COLO829 (cell line): ENCODE measurements around the gene PLEKHG3.

Source experiments
- DNase-seq: peaks from one replicate; pipeline ENCODE4 v3.0.0; 2012; ENCODE audit warnings: low spot score

PLEKHG3 gene

GRCh38 chr14:64728106-64728505 is 23.9 kb downstream of the PLEKHG3 start:
- DNase-seq = no peak

DNA sequence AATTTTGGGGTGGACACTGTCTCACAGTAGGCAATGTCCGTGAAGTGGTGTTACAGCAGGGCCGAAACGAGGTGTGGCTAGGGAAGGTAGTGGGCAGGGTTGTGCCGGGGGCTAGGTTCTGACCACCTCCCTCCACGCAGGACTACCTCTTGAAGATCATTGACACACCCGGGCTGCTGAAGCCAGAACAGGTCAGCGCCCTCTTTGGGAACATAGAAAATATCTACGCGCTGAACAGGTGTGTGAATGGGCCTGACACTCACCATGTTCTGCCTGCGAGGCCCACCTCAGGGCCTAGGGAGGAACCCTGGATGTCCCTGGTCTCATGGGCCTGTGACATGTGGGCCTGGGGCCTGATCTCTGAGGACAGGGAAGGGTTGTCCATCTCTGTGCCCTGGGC is 24.6 kb downstream of the PLEKHG3 start:
- no peak for DNase-seq

DNA sequence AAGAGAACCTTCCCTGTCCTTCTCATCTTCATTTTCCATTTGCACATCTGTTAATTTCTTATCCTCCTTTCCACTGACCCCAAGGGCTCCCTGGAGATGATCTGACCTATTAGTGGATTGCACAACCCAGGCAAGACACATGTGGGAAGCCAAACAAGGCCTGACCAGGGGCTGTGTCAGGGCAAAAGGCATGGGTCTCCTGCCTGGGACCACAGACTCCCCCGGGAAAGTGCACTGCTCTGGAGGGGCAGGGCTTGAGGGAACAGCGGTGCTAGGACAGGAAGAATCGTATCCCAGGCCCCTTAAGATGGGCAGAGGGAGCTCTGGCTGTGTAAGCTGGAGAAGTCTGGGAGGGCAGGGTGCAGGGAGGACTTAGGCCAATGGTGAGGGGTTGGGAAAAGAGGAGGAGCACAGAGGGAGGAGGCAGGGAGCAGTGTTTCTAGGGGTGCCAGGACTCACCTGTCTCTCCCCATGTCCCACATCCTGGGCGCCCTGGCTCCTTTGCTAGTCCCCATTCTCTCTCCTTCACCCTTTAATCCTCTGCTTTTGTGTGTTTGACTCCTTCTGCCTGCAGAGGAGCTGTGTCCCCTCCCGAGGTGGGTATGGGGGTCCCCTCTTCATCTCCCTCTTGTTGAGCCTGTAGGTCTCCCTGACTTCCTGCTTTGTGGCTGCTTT is 25.3 kb downstream of the PLEKHG3 start:
- no peak for DNase-seq

DNA sequence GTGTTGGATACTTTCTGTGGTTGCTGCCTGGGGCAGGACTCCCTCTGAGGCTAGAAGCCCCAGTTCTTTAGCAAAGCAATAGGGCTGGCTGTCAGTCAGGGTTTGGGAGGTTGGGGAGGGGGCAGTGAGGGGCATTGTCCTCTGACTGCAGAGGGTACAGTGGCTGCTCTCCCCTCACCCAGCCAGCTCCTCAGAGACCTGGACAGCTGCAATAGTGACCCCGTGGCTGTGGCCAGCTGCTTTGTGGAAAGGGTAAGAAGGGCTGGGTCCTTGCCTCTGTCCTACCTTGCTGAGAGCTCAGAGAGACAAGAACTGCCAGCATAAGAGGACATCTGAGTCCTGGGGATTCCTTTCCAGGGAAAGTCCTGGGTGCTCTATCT is 25.8 kb downstream of the PLEKHG3 start:
- DNase-seq = no peak

GRCh38 chr14:64730681-64731080 is 26.5 kb downstream of the PLEKHG3 start:
- no peak for DNase-seq

- no peak for DNase-seq
Measured at GRCh38 chr14:64731141-64731581, 26.9 kb downstream of the PLEKHG3 start.

- DNase-seq = no peak
Measured at GRCh38 chr14:64732066-64732465, 27.8 kb downstream of the PLEKHG3 start.

DNA sequence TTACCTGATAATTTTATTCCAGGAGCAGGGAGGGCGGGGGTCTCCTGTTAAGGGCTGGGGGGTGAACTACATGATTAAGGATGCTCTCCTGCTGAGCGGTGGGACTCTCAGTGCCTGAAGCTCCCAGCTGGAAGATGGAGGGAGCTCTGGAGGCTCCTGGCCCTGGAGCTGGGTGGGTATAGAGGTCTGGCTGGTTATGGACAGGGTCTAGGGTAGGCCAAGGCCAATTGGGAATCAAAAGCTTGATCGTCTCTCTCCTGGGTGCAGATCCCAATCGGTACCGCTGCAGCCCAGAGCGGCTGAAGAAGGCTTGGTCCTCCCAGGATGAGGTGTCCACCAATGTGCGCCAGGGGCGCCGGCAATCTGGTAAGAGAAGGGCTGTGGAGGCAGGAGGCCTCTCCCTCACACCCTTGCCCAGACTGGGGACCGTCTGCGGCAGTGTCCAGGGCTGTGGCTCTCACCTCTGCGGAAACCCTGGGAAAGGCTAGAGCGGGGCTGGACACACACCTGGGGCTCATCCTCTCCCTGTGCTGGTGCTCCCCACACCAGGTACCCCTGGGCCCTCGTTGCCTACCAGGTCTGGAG is 28.4 kb downstream of the PLEKHG3 start:
- no peak for DNase-seq

GRCh38 chr14:64733321-64733720 is 29.1 kb downstream of the PLEKHG3 start:
- DNase-seq = no peak

DNA sequence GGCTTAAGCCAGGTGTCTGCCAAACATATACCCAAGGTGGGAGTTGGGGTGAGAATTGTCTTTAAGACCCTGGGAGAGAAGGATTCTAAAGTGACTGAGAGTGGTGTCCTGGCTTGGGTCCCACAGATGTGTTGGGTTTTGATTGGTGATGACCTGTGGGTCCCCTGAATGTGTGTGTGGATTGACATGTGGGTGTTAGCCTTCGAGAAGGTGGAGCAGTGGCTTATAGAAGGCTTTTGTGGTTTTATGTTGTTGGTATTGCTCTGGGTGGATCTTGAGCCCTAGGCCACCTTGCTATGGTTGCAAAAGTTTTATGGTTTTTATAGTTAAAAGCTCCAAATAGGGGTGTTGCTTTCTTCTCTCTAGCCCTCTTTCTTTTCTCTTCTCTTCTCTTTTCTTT is 29.7 kb downstream of the PLEKHG3 start:
- no peak for DNase-seq

DNA sequence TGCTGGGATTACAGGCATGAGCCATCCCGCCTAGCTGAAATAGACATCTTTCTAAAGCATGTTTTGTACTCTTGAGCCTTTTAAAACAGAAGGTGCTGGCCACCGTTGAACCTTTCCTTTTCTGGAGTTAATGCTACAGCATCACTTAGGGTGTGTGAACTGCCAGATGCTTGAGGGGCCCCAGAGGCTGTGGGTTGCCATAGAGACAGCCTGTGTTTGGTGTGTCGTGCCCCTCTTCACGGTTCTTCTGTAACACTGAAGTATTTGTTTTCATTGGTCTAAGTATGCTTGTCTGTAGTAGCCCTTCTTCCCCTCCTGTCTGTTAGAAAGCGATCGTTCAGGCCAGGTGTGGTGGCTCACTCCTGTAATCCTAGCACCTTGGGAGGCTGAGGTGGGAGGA is 30.8 kb downstream of the PLEKHG3 start:
- no peak for DNase-seq

DNA sequence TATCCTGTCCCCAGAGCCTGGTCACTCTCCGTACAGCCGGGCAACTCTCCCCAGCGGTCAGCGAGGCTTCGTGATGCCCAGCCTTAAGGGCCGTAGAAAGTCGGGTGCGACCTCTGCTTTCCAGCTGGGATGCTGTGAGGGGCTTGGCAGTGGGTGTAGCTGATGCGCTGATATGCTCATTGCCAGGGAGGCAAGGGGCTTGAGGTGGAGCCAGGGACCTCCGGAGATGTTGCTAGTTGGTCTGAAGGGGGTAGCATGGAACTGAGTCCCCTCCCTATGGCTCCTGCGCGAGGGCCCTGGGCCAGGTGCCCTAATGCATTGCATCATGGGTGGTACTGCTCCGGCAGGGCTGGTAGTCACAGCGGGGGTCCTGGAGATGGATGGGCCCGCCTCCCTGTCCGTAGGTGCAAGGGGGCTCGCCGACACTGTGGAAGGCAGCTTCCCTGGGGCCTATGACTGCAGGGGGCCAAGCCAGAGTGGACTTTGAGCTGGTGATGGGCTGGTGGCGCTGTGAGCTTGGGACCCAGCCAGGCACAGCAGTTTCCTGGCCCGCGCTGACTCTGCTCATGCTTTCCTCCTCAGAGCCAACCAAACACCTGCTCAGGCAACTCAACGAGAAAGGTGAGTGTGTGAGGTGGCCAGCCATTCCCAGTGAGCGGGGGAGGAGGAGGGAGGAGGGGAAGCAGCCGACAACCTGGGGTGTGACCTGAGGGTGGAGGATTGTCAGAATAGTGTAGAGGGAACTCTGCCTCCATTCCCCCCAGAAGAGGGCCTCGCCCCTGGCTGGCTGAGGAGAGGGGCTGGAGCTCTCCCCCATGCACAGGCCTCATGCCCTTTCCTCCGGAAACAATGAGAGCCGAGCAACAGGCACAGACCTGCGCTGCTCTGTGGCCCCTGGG is 32.3 kb downstream of the PLEKHG3 start:
- DNase-seq = no peak

DNA sequence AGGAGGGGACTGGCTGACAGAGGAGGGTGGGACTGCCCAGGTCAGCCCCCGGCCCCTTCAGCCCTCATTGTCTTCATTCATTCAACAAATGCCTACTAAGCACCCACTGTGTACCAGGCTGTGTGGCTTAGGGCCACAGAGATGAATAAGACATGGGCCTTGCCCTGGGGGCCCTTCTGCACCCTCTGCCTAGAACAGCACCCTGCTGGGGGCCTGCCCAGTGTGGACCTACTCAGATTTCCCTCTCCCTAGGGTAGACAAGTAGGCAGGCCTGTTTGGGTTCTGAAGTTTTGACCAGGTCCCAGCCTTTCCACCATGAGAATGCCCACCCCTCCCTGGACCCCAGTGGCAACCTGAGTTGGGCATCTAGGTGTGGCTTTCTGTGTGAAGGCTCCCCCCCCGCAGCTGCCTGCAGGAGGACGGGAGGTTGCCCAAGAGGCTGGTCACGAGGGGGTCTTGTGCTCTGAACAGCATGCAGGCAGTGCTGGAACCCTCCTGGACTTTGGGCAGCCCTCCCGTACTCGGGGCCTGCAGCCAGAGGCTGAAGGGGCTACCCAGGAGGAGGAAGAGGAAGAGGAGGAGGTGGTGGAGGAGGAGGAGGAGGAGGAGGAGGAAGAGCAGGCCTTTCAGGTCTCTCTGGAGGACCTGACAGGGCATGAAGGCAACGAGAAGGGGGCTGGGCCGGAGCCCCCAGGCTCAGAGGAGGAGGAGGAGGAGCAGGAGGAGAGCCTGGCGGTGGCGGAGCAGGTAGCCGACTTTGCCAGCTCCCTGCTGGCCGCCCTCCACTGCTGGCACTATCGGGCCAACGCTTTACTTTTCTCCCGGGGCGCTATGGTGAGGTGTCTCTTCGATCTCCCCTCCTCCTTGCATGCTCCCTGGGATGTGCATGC is 33.4 kb downstream of the PLEKHG3 start:
- DNase-seq = no peak

DNA sequence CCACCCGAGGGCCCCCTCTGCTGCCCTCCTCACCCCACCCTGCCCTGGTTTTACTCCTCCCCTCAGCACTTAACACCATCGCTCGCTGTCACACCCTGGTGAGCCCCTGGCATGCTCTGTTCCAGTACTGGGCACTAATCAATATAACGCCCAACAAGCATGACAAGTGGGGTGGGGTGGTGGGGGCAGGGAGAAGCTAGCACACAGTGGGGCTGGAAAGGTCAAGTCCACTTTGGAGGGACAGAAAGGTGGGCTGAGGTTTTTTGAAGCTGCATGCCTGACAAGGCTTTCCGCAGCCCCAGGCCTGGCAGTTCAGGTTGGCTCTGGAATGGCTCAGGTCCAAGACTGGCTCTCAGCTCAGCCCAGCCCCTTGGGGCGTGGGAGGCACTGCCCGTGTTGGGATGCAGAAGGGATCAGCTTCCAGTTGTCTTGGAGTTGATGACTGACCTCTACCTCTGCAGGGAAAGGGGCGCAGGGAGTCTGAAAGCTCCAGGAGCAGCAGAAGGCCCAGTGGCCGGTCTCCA is 34.1 kb downstream of the PLEKHG3 start:
- DNase-seq = no peak

- no peak for DNase-seq
Measured at GRCh38 chr14:64741200-64741599, 37.0 kb downstream of the PLEKHG3 start.

DNA sequence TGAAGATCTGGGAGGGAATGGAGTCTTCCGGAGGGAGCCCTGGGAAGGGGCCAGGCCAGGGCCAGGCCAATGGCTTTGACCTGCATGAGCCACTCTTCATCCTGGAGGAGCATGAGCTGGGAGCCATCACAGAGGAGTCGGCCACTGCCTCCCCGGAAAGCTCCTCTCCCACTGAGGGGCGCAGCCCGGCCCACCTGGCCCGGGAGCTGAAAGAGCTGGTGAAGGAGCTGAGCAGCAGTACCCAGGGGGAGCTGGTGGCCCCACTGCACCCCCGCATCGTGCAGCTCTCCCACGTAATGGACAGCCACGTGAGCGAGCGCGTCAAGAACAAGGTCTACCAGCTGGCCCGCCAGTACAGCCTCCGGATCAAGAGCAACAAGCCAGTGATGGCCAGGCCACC is 37.7 kb downstream of the PLEKHG3 start:
- no peak for DNase-seq

GRCh38 chr14:64743061-64743460 is 38.8 kb downstream of the PLEKHG3 start:
- no peak for DNase-seq

DNA sequence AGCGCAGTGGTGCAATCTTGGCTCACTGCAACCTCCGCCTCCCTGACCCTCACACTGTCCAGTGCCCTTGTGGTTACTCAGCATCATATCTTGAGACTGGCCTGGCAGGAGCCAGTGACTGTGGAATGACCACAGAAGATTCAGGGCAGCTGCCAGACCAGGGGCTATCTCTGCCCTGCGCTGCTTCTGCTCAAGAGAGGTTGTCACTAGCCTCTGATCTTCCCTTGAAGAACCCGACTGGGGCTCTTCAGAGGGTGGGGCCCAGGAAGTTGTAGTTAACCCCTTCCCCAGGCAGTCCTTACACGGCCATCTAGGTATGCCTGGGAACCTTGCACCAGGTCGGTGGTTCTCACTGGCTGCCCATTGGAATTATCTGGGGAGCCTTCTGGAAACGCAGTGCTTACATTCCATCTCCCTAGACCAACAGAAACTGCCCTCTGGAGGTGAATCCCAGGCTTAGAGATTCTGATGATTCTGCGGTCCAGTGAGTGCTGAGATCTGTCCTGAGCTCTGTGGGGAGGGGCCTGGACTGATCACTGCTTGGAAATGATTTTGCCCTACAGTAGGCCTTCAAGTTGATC is 41.4 kb downstream of the PLEKHG3 start:
- DNase-seq = no peak

DNA sequence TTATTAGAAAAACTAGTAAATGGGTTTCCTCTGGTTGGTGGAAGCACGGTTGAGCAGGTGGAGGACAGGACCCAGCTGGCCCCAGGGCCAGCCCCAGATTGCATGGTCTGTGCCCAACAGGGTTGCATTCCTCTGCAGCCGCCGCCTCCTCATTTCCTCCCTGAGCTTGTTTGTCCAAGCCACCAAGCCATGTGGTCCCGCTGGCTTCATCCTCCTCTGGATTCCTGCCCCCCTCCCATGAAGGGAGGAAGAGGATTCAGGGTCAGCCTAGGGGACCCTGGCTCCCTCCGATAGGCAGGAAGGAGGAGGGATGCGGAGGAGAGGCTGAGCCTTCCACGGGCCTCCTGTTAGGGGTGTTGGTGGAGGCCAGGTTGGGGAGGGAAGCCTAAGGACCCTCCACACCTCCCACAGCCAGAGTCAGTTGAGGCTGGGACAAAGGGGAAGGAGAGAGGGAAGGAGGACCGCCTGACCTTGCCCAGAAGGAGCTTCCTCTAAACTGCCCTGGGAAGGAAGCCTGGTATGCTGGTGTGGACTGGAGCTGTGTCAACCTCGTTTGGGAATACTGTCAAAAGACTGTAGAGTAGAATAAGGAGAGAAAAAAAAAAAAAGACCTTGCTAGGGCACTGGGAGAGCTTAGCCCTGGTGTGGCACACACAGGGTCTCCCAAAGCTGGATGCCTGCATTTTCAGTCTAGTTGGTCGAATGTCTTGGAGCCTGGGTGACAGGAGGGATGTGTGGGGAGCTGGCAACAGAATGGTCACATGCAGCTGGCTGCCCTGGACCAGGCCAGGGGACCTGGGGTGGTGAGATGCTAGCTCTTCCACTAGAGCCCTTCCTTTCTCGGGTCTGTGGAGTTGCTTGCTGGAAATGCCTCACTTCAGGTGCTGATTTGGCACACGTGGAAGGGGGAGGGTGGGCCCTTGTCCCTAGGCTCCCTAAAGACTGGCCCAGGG is 42.4 kb downstream of the PLEKHG3 start:
- no peak for DNase-seq

- DNase-seq = no peak
Measured at GRCh38 chr14:64747327-64747726, 43.1 kb downstream of the PLEKHG3 start.
